Central memory CD8-positive, alpha-beta T cell (primary cell): ENCODE results near the gene GRIA2.

Experiments used
- ATAC-seq: fragments of 150-1000 bp; cut with Tn5 transposase; replicated peaks from 2 replicates; pipeline ENCODE4 v1.10.0; 2022; ENCODE audit warnings: mild to moderate bottlenecking, moderate FRiP score, moderate number of reproducible peaks; ENCODE audit not compliant: poor library complexity, severe bottlenecking; ENCODE audit errors: extremely low read depth
- DNase-seq, 2 donors: peaks; one replicate each; pipeline ENCODE4 v3.0.0; 2021; ENCODE audit warnings: low spot score in 2 of 2
- H3K27ac Mint-ChIP-seq: one replicate; pipeline ENCODE4 v1.8.0; 2022; ENCODE audit warnings: low read depth, mild to moderate bottlenecking, moderate library complexity, mixed read lengths
- H3K27me3 Mint-ChIP-seq: one replicate; pipeline ENCODE4 v1.8.0; 2022; ENCODE audit warnings: mixed read lengths
- H3K36me3 Mint-ChIP-seq: one replicate; pipeline ENCODE4 v1.8.0; 2022; ENCODE audit warnings: mild to moderate bottlenecking, moderate library complexity, mixed read lengths; ENCODE audit not compliant: insufficient read depth
- H3K4me1 Mint-ChIP-seq: one replicate; pipeline ENCODE4 v1.8.0; 2022; ENCODE audit warnings: mixed read lengths
- H3K4me3 Mint-ChIP-seq: one replicate; pipeline ENCODE4 v1.8.0; 2022; ENCODE audit warnings: mild to moderate bottlenecking, moderate library complexity, mixed read lengths
- H3K9me3 Mint-ChIP-seq: one replicate; pipeline ENCODE4 v1.8.0; 2022; ENCODE audit warnings: mixed read lengths

Gene GRIA2

GRCh38 chr4:157271166-157271869 lies 50.8 kb downstream of the GRIA2 start:
- no peaks in the 10 kb centered on the region for H3K4me1 Mint-ChIP-seq
- ATAC-seq (no peak), DNase-seq (no peak)
- H3K27ac Mint-ChIP-seq, result no peak overlapping the region
- no peaks in the 10 kb centered on the region for H3K27me3 Mint-ChIP-seq
- no peak overlapping the region for H3K4me3 Mint-ChIP-seq
- H3K9me3 Mint-ChIP-seq, result peaks cover 28% of the 10 kb centered on the region
- no peaks in the 10 kb centered on the region for H3K36me3 Mint-ChIP-seq

- H3K36me3 Mint-ChIP-seq, result no peaks in the 10 kb centered on the region
- no peaks in the 10 kb centered on the region for H3K4me1 Mint-ChIP-seq
- peaks cover 22% of the 10 kb centered on the region for H3K9me3 Mint-ChIP-seq
- ATAC-seq (no peak), DNase-seq (no peak)
- H3K4me3 Mint-ChIP-seq, result no peak overlapping the region
- no peak overlapping the region for H3K27ac Mint-ChIP-seq
- no peaks in the 10 kb centered on the region for H3K27me3 Mint-ChIP-seq
These were observed 60.1 kb downstream of the GRIA2 start for GRCh38 chr4:157280673-157281072.

DNA sequence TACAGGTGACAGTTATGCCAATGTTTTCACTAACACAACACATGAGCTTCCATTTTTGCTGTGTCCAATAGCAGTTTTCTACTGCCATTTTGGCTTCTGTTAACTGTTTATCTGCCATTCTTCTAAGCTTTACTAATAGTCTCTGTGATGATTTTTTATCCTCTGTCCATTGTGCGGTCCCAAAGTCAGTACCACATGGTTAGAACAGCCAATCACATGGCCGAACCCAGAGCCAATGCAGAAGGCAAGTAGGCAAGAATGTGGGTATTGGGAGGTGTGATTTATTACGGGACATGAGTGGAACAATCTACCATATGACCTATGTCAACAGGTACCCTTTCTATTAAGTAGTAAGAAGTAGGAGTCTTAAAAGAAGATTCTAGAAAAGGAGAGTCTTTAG lies 61.5 kb downstream of the GRIA2 start:
- H3K4me3 Mint-ChIP-seq, result no peak overlapping the region
- H3K27me3 Mint-ChIP-seq, result no peaks in the 10 kb centered on the region
- H3K36me3 Mint-ChIP-seq, result no peaks in the 10 kb centered on the region
- DNase-seq (no peak), ATAC-seq (no peak)
- no peaks in the 10 kb centered on the region for H3K4me1 Mint-ChIP-seq
- H3K27ac Mint-ChIP-seq, result no peak overlapping the region
- peaks cover 19% of the 10 kb centered on the region for H3K9me3 Mint-ChIP-seq

DNA sequence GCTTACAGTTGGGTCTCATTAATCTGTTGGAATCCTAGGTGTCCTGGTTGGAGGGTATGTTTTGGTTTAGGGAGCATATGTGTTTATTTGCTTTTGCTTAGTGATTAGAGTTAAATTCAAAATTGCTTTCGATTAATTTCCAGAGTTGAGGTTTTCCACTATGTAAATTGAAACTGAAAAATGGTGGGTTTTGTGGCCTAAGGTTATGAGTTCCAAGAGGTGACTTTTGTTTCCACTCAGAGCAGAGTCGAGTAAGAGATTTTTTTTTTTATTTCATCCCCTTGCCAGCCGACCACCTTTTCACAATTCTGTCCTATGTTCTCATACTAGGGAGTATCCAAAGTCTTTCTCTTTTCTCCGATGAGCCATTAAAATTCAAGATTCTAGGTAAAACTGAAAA lies 66.9 kb downstream of the GRIA2 start:
- ATAC-seq, result no peak
- no peak overlapping the region for H3K4me3 Mint-ChIP-seq
- H3K27me3 Mint-ChIP-seq, result no peaks in the 10 kb centered on the region
- DNase-seq, result no peak
- H3K27ac Mint-ChIP-seq, result no peak overlapping the region
- H3K36me3 Mint-ChIP-seq, result no peaks in the 10 kb centered on the region
- H3K4me1 Mint-ChIP-seq, result no peaks in the 10 kb centered on the region
- H3K9me3 Mint-ChIP-seq, result peaks cover 13% of the 10 kb centered on the region

DNA sequence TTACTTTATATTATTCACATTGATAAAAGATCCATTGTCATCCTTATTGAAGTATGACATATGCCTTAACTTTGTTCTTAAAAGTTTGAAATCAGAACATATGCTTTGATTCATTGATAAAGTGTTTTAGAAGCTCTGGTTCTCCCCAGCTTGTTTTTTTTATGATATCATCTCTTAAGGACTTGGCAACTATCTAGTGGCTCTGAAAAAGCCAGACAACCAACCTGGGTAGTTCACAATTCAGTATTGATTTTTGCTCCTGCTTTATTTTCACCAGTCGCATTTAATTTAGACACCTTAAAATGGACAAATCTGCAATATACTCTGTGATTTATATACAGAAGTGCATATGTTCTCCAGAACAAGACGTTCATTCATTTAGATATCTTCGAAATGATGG lies 70.1 kb downstream of the GRIA2 start:
- Mint-ChIP-seq H3K9me3 (peaks cover 18% of the 10 kb centered on the region), H3K36me3 (no peaks in the 10 kb centered on the region), H3K27me3 (no peaks in the 10 kb centered on the region), H3K4me3 (no peak overlapping the region), H3K4me1 (no peaks in the 10 kb centered on the region), H3K27ac (no peak overlapping the region)
- ATAC-seq, result no peak
- DNase-seq, result no peak

DNA sequence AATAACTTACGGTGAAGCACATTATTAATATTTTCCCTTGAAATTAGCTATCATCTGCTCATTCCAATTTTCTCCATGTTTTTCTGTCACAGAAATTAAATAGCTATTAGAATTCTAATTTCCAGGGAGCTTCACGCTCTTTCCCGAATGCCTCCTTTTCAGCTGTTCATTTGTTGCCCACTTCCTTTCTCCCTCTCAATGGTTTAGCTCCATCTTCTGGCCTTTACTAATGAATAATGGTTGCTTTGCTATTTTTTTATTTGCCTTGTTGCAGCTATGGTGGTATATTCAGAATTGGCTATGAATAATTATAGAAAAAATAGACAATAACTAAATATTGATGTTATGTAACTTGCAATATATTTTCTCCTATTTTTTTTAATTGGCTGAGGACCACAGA lies 70.5 kb downstream of the GRIA2 start:
- Mint-ChIP-seq H3K27me3 (no peaks in the 10 kb centered on the region), H3K9me3 (peaks cover 18% of the 10 kb centered on the region), H3K36me3 (no peaks in the 10 kb centered on the region), H3K4me3 (no peak overlapping the region), H3K27ac (no peak overlapping the region), H3K4me1 (no peaks in the 10 kb centered on the region)
- DNase-seq, result no peak
- ATAC-seq, result no peak

DNA sequence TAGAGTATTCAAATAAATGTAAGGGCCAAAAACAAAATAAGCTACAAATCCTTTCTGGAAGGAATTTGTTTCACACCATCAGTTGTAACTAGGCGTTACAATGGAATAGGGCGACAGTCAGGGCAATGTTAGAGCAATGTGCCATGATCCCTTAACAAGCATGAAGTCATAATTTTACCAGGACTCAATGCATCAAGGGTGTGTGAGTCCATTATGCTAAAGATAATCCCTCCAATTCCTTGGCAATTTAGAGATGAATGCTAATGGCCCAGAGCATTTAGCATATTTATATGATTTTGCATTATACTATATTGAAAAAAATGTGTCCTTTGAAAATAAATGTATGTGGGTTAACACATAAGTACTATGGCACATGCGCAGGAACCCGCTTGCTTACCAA lies 73.1 kb downstream of the GRIA2 start:
- no peak overlapping the region for H3K27ac Mint-ChIP-seq
- ATAC-seq (no peak), DNase-seq (no peak)
- H3K9me3 Mint-ChIP-seq, result peaks cover 25% of the 10 kb centered on the region
- no peaks in the 10 kb centered on the region for H3K27me3 Mint-ChIP-seq
- no peaks in the 10 kb centered on the region for H3K4me1 Mint-ChIP-seq
- H3K4me3 Mint-ChIP-seq, result no peak overlapping the region
- H3K36me3 Mint-ChIP-seq, result no peaks in the 10 kb centered on the region

DNA sequence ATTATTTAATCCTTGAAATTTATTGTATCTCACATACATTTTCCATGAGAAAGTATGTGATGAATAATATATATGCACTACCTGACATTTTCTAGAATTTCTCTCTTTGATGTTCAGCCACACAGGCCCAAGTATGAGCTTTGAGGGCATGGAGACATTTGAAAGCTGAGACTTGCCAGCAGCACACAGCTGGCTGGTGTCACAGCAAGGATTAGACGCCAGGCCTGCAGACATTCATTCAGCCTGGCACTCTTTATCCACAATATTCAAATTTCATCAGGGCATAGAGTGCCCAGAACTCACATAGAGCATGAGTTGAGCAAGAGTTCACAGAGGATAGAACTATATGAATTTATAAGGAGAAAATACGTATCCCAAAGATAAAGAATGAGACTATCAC lies 74.0 kb downstream of the GRIA2 start:
- Mint-ChIP-seq H3K4me3 (no peak overlapping the region), H3K27me3 (no peaks in the 10 kb centered on the region), H3K36me3 (no peaks in the 10 kb centered on the region), H3K9me3 (peaks cover 29% of the 10 kb centered on the region), H3K4me1 (no peaks in the 10 kb centered on the region), H3K27ac (no peak overlapping the region)
- DNase-seq, result no peak
- no peak for ATAC-seq

DNA sequence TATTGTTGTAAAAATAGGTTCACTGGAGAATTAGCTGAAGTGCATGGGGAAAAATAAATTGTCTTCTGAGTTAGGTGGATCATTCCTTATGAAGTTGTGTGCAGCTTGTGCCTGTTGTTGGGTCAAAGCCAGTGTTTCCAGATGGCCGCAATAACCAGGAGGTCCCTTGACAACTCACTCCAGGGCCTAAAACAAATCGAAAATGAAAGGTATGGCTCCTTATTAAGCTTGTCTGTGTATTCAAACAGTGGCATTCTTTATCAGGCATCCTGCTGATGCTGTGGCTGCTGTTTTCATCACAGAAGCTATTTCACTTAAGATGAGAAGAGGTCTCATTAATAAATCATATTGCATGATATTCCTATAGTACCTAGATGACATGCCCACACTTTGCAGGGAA lies 80.2 kb downstream of the GRIA2 start:
- H3K27ac Mint-ChIP-seq, result no peak overlapping the region
- no peaks in the 10 kb centered on the region for H3K4me1 Mint-ChIP-seq
- H3K9me3 Mint-ChIP-seq, result peaks cover 42% of the 10 kb centered on the region
- no peaks in the 10 kb centered on the region for H3K27me3 Mint-ChIP-seq
- no peak overlapping the region for H3K4me3 Mint-ChIP-seq
- no peaks in the 10 kb centered on the region for H3K36me3 Mint-ChIP-seq
- DNase-seq, result no peak
- ATAC-seq, result no peak

GRCh38 chr4:157303471-157303960 lies 83.0 kb downstream of the GRIA2 start:
- Mint-ChIP-seq H3K27me3 (no peaks in the 10 kb centered on the region), H3K36me3 (no peaks in the 10 kb centered on the region), H3K27ac (no peak overlapping the region), H3K4me1 (no peaks in the 10 kb centered on the region), H3K9me3 (peaks cover 38% of the 10 kb centered on the region), H3K4me3 (no peak overlapping the region)
- no peak for DNase-seq
- no peak for ATAC-seq

GRCh38 chr4:157304769-157305168 lies 84.2 kb downstream of the GRIA2 start:
- DNase-seq, result no peak
- ATAC-seq, result no peak
- Mint-ChIP-seq H3K4me3 (no peak overlapping the region), H3K9me3 (peaks cover 33% of the 10 kb centered on the region), H3K4me1 (no peaks in the 10 kb centered on the region), H3K27me3 (no peaks in the 10 kb centered on the region), H3K27ac (no peak overlapping the region), H3K36me3 (no peaks in the 10 kb centered on the region)

GRCh38 chr4:157312702-157313101 lies 92.2 kb downstream of the GRIA2 start:
- Mint-ChIP-seq H3K4me1 (no peaks in the 10 kb centered on the region), H3K27ac (no peak overlapping the region), H3K9me3 (peaks cover 12% of the 10 kb centered on the region), H3K36me3 (no peaks in the 10 kb centered on the region), H3K4me3 (no peak overlapping the region), H3K27me3 (no peaks in the 10 kb centered on the region)
- DNase-seq, result no peak
- no peak for ATAC-seq

DNA sequence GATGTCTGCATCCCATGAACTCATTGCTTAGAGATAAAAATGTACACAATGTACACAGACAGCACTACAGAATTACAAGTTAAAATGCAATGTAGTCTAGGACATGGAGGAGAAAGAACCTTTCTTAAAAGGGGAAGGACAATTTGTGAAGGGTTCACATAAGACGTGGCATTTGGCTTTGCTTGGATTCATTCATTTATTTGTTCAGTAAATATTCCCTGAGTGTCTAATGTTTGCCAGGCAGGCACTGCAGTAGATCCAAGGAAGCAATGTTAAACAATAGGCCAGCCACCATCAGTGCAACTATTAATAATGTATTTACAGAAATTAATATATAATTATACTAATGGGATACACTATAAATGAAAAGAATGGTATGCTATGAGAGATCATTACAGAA lies 94.4 kb downstream of the GRIA2 start:
- Mint-ChIP-seq H3K36me3 (no peaks in the 10 kb centered on the region), H3K4me1 (no peaks in the 10 kb centered on the region), H3K27ac (no peak overlapping the region), H3K4me3 (no peak overlapping the region), H3K27me3 (no peaks in the 10 kb centered on the region), H3K9me3 (peaks cover 12% of the 10 kb centered on the region)
- no peak for DNase-seq
- ATAC-seq, result no peak
